Body of pancreas (tissue), 4 donors: Measurements from ENCODE around the gene PTPRM. TPM values are rescaled to one million over a fixed set of nuclear protein-coding genes. Genes with fewer than 3 reads are reported as not detected.

Source experiments
- ATAC-seq: fragments of 150-250 bp; one replicate; pipeline ENCODE4 v1.9.1; 2016
- DNase-seq, 4 donors: peaks; one replicate each; pipeline ENCODE4 v3.0.0-alpha.2; 2019
- H3K27ac ChIP-seq, 4 donors: fragments of 200-600 bp; sonication (generic); 1 replicate in 3 of 4; 2 replicates in 1 of 4; pipeline versions ENCODE4 v1.5.1 to v1.6.1; 2016 to 2019; ENCODE audit warnings: mild to moderate bottlenecking in 1 of 4, mixed read lengths in 1 of 4, moderate library complexity in 1 of 4
- H3K27me3 ChIP-seq, 2 donors: fragments of 200-600 bp; sonication (generic); one replicate each; pipeline ENCODE4 v1.6.0; 2016; ENCODE audit warnings: mild to moderate bottlenecking in 1 of 2
- H3K36me3 ChIP-seq, 2 donors: fragments of 200-600 bp; sonication (generic); replicated peaks in 1 of 2; 2 replicates each; pipeline ENCODE4 v1.5.1; 2016; ENCODE audit warnings: low read depth in 2 of 2; ENCODE audit not compliant: insufficient read depth in 1 of 2
- H3K4me1 ChIP-seq: fragments of 200-600 bp; sonication (generic); one replicate; pipeline ENCODE4 v1.6.0; 2016
- H3K4me3 ChIP-seq, 2 donors: fragments of 200-600 bp; sonication (generic); 1 replicate in 1 of 2; 2 replicates in 1 of 2; pipeline ENCODE4 v1.5.1; 2016 to 2019
- H3K9me3 ChIP-seq, 3 donors: fragments of 200-600 bp; sonication (generic); 1 replicate in 2 of 3; 2 replicates in 1 of 3; pipeline ENCODE4 v1.5.1; 2016
- CTCF ChIP-seq, 7 experiments: fragments of 450-650 bp in 4 of 7; fragments of 200-600 bp in 3 of 7; sonication (generic) in 3 of 7; IDR thresholded peaks; one replicate each; pipeline ENCODE4 v1.5.1; 2016 to 2019; ENCODE audit warnings: antibody characterized with exemption in 7 of 7
- POLR2A ChIP-seq, 3 donors: fragments of 450-650 bp; IDR thresholded peaks; one replicate each; pipeline ENCODE4 v1.6.1; 2016; ENCODE audit warnings: antibody characterized with exemption in 3 of 3, mild to moderate bottlenecking in 2 of 3
- WGBS, 2 donors: methylation state at CpG; one replicate each; pipeline ENCODE4 v1.1.5; 2017; 5-methylcytosine and 5-hydroxymethylcytosine counted together
- intact Hi-C: fragments of 100-400 bp; cut with DNase I; formaldehyde crosslinking; loops from one replicate; pipeline ENCODE4 v1.15.1; 2023
- total RNA-seq, 2 donors: library from RNA; depleted of rRNA; stranded (reverse); fragments of >200 nt; gene quantifications; one replicate each; pipeline ENCODE4 v1.1.0, GENCODE V29; 2016

PTPRM gene
- total RNA-seq, 2 donors from 2014 or later: 38.2 to 48.0 TPM

DNA sequence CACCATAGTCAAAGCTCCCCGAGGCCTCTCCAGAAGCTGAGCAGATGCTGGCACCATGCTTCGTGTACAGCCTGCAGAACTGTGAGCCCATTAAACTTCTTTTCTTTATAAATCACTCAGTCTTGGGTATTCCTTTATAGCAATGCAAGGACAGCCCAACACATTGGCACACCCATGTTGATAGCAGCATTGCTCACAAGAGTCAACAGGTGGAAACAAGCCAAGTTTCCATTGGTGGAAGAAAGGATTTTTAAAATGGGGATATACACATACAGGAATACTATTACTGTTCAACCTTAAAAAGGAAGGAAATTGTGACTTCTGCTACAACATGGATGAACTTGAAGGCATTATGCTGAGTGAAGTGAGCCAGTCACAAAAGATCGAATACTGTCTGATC lies 855.3 kb downstream of the PTPRM start:
- no peaks in the 10 kb centered on the region for H3K4me1 ChIP-seq
- H3K9me3 ChIP-seq: no peaks in the 10 kb centered on the region
- no peaks in the 10 kb centered on the region for H3K36me3 ChIP-seq
- ATAC-seq: no peak
- DNase-seq: no peak
- intact Hi-C loops: no loop called here
- H3K27ac ChIP-seq: no peak overlapping the region
- H3K27me3 ChIP-seq: no peaks in the 10 kb centered on the region
- no peak overlapping the region for H3K4me3 ChIP-seq
- TF ChIP-seq CTCF (IDR thresholded peaks at IDR 0.05): no peak
- TF ChIP-seq POLR2A (IDR thresholded peaks at IDR 0.05): no peak
- WGBS, 2 donors: 90 to 96% methylated on average over 3 of the region's 3 CpGs

GRCh38 chr18:8423051-8423557 lies 856.0 kb downstream of the PTPRM start:
- no peaks in the 10 kb centered on the region for H3K27me3 ChIP-seq
- no peak overlapping the region for H3K4me3 ChIP-seq
- ATAC-seq: no peak
- no peaks in the 10 kb centered on the region for H3K36me3 ChIP-seq
- H3K27ac ChIP-seq: no peak overlapping the region
- WGBS, 2 donors: 76 to 82% methylated on average over 11 of the region's 11 CpGs
- no peak for TF ChIP-seq CTCF (IDR thresholded peaks at IDR 0.05)
- TF ChIP-seq POLR2A (IDR thresholded peaks at IDR 0.05): no peak
- no peaks in the 10 kb centered on the region for H3K9me3 ChIP-seq
- intact Hi-C loops: no loop called here
- no peak for DNase-seq
- no peaks in the 10 kb centered on the region for H3K4me1 ChIP-seq

GRCh38 chr18:8424481-8424880 lies 857.4 kb downstream of the PTPRM start:
- DNase-seq (no peak), ATAC-seq (no peak)
- H3K27me3 ChIP-seq: no peaks in the 10 kb centered on the region
- no peaks in the 10 kb centered on the region for H3K9me3 ChIP-seq
- WGBS, 2 donors: 78% methylated on average over 7 of the region's 7 CpGs
- H3K36me3 ChIP-seq: no peaks in the 10 kb centered on the region
- TF ChIP-seq POLR2A (IDR thresholded peaks at IDR 0.05) (no peak), CTCF (IDR thresholded peaks at IDR 0.05) (no peak)
- no peaks in the 10 kb centered on the region for H3K4me1 ChIP-seq
- no peak overlapping the region for H3K27ac ChIP-seq
- no peak overlapping the region for H3K4me3 ChIP-seq
- intact Hi-C loops: no loop called here

GRCh38 chr18:8424917-8425725 lies 858.0 kb downstream of the PTPRM start:
- TF ChIP-seq POLR2A (IDR thresholded peaks at IDR 0.05) (no peak), CTCF (IDR thresholded peaks at IDR 0.05) (no peak)
- H3K36me3 ChIP-seq: no peaks in the 10 kb centered on the region
- intact Hi-C loops: no loop called here
- no peaks in the 10 kb centered on the region for H3K27me3 ChIP-seq
- no peaks in the 10 kb centered on the region for H3K9me3 ChIP-seq
- no peak overlapping the region for H3K4me3 ChIP-seq
- no peaks in the 10 kb centered on the region for H3K4me1 ChIP-seq
- H3K27ac ChIP-seq: no peak overlapping the region
- DNase-seq (no peak), ATAC-seq (no peak)
- 77 to 80% methylated on average over 10 to 13 of the region's 13 CpGs for WGBS, 2 donors

DNA sequence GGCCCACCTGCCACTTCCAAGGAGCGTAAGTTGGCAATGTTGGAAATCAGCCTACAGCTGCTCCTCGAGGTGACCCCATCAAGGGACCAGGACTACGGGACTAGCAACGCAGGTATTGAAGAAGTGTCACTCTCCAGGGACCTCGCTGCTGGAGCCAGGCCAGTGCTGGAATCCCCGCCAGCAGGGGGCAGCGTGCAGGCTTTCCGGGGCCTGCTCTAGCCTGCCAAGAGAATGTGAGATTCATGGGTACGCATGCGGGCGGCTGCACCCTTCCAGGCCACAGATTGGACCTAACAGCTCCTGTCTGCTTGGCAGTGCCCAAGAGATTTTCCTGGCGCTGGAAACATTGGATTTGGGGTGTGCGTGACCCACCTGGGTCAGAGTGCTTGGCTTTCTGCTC lies 859.3 kb downstream of the PTPRM start:
- ATAC-seq (no peak), DNase-seq (no peak)
- TF ChIP-seq CTCF (IDR thresholded peaks at IDR 0.05) (no peak), POLR2A (IDR thresholded peaks at IDR 0.05) (no peak)
- no peak overlapping the region for H3K4me3 ChIP-seq
- H3K27ac ChIP-seq: no peak overlapping the region
- intact Hi-C loops: no loop called here
- WGBS, 2 donors: 81 to 82% methylated on average over 13 of the region's 13 CpGs
- H3K27me3 ChIP-seq: no peaks in the 10 kb centered on the region
- H3K9me3 ChIP-seq: no peaks in the 10 kb centered on the region
- no peaks in the 10 kb centered on the region for H3K36me3 ChIP-seq
- H3K4me1 ChIP-seq: no peaks in the 10 kb centered on the region
